DOHH2 (cell line): Measurements from ENCODE around the gene DNMT1.

Experiments used
- EZH2phosphoT487 ChIP-seq: fragments of 200-600 bp; sonication (generic); IDR thresholded peaks from 2 replicates; pipeline ENCODE4 v1.6.1; 2017; ENCODE audit warnings: borderline replicate concordance, mild to moderate bottlenecking, antibody characterized with exemption, low read length, moderate library complexity, mixed read lengths
- TF ChIP-seq, protein P1 (sequence below): fragments of 200-600 bp; sonication (generic); IDR thresholded peaks from one replicate; pipeline ENCODE4 v1.5.1; 2014; ENCODE audit warnings: antibody characterized with exemption, mild to moderate bottlenecking, low read depth, low read length; ENCODE audit not compliant: poor library complexity, severe bottlenecking

DNA sequence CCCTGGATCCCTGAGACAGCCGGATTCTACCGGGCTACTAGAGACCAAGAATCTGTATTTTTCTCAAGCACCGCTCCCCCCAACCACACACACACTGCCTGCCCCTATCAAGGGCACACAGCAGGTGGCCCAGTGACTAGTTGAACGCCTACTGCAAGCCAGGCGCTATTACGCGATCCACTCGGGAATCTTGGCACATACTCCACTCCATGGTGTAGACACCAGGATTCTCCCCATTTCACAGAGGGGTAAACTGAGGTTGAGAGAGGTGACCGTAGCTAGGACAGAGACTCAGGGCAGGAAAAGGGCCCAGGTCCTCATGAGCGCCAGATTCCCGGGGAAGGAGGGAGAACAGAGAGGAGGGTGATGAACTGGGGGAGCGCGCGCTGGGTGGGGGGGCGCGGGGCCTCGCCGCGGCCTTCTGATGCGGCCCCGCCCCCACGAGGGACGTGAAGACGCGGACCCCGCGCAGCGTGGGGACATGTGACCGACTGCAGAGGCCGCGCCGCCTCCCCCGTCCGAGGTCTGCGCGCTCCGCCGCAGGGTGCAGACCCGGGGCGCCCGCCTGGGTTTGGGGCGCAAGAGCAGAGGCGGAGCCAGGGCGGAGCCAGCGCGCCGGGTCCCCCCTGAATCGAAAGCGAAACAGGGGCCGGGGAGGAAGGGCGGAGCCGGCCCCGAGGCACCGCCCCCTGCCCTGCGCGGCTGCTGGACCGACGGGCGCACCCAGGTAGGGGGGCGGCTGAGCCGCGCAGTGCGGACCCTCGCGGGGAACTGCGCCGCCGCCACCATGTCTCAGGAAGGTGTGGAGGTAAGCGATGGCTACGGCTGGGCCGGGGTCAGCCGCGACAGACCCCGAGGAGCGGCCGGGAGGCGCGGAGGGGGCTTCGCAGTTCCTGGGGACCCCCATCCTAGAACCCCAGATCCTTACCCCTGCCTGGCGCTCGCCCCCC, 108.8 kb downstream of the DNMT1 start, which contains the start of gene SHFL:
- TF ChIP-seq, protein P1, sequence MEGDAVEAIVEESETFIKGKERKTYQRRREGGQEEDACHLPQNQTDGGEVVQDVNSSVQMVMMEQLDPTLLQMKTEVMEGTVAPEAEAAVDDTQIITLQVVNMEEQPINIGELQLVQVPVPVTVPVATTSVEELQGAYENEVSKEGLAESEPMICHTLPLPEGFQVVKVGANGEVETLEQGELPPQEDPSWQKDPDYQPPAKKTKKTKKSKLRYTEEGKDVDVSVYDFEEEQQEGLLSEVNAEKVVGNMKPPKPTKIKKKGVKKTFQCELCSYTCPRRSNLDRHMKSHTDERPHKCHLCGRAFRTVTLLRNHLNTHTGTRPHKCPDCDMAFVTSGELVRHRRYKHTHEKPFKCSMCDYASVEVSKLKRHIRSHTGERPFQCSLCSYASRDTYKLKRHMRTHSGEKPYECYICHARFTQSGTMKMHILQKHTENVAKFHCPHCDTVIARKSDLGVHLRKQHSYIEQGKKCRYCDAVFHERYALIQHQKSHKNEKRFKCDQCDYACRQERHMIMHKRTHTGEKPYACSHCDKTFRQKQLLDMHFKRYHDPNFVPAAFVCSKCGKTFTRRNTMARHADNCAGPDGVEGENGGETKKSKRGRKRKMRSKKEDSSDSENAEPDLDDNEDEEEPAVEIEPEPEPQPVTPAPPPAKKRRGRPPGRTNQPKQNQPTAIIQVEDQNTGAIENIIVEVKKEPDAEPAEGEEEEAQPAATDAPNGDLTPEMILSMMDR = no peak
- no peak for TF ChIP-seq EZH2phosphoT487
